Neural cell (in vitro differentiated cells): ENCODE measurements around the gene ROBO1.

Source experiments
- CTCF ChIP-seq: fragments of 450-650 bp; IDR thresholded peaks from 2 replicates; pipeline ENCODE4 v1.5.1; 2014; ENCODE audit warnings: antibody characterized with exemption, mild to moderate bottlenecking, moderate library complexity; ENCODE audit not compliant: poor library complexity, severe bottlenecking
- EZH2 ChIP-seq: fragments of 200-600, 300-800 bp; shearing (Covaris generic), sonication (generic); IDR thresholded peaks from 2 replicates; pipeline ENCODE4 v1.6.1; 2014; ENCODE audit warnings: antibody characterized with exemption, low read length, borderline replicate concordance, mild to moderate bottlenecking; ENCODE audit not compliant: insufficient read depth, poor library complexity, severe bottlenecking
- POLR2AphosphoS5 ChIP-seq: IDR thresholded peaks from 2 replicates; pipeline ENCODE4 v1.6.1; 2012
- SMC3 ChIP-seq: fragments of 450-650 bp; conservative IDR thresholded peaks from 2 replicates; pipeline ENCODE4 v1.6.1; 2014; ENCODE audit warnings: antibody characterized with exemption, mild to moderate bottlenecking, moderate library complexity; ENCODE audit not compliant: poor library complexity
- TAF1 ChIP-seq: IDR thresholded peaks from 2 replicates; pipeline ENCODE4 v1.6.1; 2012; ENCODE audit warnings: low read depth

- TF ChIP-seq EZH2, result no peak
- no peak for TF ChIP-seq TAF1
- TF ChIP-seq CTCF, result no peak
- no peak for TF ChIP-seq SMC3
- no peak for TF ChIP-seq POLR2AphosphoS5
Measured at GRCh38 chr3:79236496-79236895, 531.3 kb downstream of the ROBO1 start.
